ENCODE results near the gene ATXN7L3B.

The ATXN7L3B gene

DNA sequence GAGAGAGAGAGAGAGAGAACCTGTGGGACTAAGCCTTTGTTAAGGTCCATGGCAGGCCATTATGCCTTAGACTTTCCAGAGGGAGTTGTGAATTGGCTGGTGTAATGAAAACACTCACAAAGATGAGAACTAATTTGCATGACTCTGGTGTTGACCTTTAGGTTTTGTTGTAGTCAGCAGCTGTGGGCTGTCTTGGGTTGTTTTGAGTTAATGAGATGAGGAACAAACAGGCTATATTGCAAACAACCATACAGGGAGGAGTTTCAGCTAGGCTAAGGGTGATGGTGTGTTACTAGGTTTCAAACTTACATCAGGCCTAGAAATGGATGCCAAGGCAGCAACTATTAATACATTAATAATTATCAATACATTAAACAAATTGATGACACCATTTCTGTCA, 26.3 kb downstream of the ATXN7L3B start:
- TF ChIP-seq TOX (CRISPR knock-in tag; IDR thresholded peaks at IDR 0.05; ENCODE audit: borderline replicate concordance): no peak
- TF ChIP-seq ZFP3 (CRISPR knock-in tag; IDR thresholded peaks at IDR 0.05): no peak
- no peak for TF ChIP-seq ZNF565 (CRISPR knock-in tag; conservative IDR thresholded peaks at IDR 0.05; ENCODE audit: low read depth)
- TF ChIP-seq, protein P1, sequence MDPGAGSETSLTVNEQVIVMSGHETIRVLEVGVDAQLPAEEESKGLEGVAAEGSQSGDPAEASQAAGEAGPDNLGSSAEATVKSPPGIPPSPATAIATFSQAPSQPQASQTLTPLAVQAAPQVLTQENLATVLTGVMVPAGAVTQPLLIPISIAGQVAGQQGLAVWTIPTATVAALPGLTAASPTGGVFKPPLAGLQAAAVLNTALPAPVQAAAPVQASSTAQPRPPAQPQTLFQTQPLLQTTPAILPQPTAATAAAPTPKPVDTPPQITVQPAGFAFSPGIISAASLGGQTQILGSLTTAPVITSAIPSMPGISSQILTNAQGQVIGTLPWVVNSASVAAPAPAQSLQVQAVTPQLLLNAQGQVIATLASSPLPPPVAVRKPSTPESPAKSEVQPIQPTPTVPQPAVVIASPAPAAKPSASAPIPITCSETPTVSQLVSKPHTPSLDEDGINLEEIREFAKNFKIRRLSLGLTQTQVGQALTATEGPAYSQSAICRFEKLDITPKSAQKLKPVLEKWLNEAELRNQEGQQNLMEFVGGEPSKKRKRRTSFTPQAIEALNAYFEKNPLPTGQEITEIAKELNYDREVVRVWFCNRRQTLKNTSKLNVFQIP (CRISPR knock-in tag; IDR thresholded peaks at IDR 0.05; ENCODE audit: borderline replicate concordance, low read depth): no peak
- no peak for TF ChIP-seq ZNF70 (CRISPR knock-in tag; IDR thresholded peaks at IDR 0.05)
- TF ChIP-seq, protein P2, sequence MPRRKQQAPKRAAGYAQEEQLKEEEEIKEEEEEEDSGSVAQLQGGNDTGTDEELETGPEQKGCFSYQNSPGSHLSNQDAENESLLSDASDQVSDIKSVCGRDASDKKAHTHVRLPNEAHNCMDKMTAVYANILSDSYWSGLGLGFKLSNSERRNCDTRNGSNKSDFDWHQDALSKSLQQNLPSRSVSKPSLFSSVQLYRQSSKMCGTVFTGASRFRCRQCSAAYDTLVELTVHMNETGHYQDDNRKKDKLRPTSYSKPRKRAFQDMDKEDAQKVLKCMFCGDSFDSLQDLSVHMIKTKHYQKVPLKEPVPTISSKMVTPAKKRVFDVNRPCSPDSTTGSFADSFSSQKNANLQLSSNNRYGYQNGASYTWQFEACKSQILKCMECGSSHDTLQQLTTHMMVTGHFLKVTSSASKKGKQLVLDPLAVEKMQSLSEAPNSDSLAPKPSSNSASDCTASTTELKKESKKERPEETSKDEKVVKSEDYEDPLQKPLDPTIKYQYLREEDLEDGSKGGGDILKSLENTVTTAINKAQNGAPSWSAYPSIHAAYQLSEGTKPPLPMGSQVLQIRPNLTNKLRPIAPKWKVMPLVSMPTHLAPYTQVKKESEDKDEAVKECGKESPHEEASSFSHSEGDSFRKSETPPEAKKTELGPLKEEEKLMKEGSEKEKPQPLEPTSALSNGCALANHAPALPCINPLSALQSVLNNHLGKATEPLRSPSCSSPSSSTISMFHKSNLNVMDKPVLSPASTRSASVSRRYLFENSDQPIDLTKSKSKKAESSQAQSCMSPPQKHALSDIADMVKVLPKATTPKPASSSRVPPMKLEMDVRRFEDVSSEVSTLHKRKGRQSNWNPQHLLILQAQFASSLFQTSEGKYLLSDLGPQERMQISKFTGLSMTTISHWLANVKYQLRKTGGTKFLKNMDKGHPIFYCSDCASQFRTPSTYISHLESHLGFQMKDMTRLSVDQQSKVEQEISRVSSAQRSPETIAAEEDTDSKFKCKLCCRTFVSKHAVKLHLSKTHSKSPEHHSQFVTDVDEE (CRISPR knock-in tag; IDR thresholded peaks at IDR 0.05): no peak
- no peak for TF ChIP-seq ESRRG (CRISPR knock-in tag; IDR thresholded peaks at IDR 0.05)
- TF ChIP-seq BACH2 (CRISPR knock-in tag; IDR thresholded peaks at IDR 0.05; ENCODE audit: borderline replicate concordance): no peak
- TF ChIP-seq OSR1 (CRISPR knock-in tag; IDR thresholded peaks at IDR 0.05): no peak
- TF ChIP-seq GLIS3 (CRISPR knock-in tag; IDR thresholded peaks at IDR 0.05): no peak
- TF ChIP-seq CSDC2 (CRISPR knock-in tag; IDR thresholded peaks at IDR 0.05): no peak
- TF ChIP-seq, protein P3, sequence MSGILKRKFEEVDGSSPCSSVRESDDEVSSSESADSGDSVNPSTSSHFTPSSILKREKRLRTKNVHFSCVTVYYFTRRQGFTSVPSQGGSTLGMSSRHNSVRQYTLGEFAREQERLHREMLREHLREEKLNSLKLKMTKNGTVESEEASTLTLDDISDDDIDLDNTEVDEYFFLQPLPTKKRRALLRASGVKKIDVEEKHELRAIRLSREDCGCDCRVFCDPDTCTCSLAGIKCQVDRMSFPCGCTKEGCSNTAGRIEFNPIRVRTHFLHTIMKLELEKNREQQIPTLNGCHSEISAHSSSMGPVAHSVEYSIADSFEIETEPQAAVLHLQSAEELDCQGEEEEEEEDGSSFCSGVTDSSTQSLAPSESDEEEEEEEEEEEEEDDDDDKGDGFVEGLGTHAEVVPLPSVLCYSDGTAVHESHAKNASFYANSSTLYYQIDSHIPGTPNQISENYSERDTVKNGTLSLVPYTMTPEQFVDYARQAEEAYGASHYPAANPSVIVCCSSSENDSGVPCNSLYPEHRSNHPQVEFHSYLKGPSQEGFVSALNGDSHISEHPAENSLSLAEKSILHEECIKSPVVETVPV (CRISPR knock-in tag; IDR thresholded peaks at IDR 0.05): no peak
- no peak for TF ChIP-seq ISL1 (CRISPR knock-in tag; IDR thresholded peaks at IDR 0.05)
- TF ChIP-seq ARNTL (CRISPR knock-in tag; IDR thresholded peaks at IDR 0.05; ENCODE audit: borderline replicate concordance, low read depth): no peak
- no peak for TF ChIP-seq RARB (CRISPR knock-in tag; IDR thresholded peaks at IDR 0.05)
- no peak for TF ChIP-seq ZC3H10 (CRISPR knock-in tag; IDR thresholded peaks at IDR 0.05)
- no peak for ATAC-seq

DNA sequence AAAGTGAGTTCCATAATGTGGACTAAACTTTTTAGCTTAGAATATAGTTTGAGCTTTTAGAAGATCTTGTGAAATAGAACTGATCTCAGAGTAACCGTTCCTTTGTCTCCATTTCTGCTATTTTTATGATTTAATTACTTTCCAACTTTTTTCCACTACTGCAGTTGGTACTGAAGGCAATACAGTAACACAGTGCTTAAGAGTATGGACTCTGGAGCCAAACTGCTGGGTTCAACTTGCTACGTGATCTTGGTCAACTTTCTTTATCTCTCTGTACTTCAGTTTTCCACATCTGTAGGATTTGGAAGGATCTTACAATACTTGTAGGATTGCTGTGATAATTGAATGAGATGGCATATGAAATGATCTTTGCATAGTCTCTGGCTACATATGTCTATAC, 40.9 kb downstream of the ATXN7L3B start:
- TF ChIP-seq, protein P4, sequence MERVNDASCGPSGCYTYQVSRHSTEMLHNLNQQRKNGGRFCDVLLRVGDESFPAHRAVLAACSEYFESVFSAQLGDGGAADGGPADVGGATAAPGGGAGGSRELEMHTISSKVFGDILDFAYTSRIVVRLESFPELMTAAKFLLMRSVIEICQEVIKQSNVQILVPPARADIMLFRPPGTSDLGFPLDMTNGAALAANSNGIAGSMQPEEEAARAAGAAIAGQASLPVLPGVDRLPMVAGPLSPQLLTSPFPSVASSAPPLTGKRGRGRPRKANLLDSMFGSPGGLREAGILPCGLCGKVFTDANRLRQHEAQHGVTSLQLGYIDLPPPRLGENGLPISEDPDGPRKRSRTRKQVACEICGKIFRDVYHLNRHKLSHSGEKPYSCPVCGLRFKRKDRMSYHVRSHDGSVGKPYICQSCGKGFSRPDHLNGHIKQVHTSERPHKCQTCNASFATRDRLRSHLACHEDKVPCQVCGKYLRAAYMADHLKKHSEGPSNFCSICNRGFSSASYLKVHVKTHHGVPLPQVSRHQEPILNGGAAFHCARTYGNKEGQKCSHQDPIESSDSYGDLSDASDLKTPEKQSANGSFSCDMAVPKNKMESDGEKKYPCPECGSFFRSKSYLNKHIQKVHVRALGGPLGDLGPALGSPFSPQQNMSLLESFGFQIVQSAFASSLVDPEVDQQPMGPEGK (CRISPR knock-in tag; IDR thresholded peaks at IDR 0.05; ENCODE audit: borderline replicate concordance): no peak
- no peak for TF ChIP-seq BACH2 (CRISPR knock-in tag; IDR thresholded peaks at IDR 0.05; ENCODE audit: borderline replicate concordance)
- TF ChIP-seq SNAI2 (CRISPR knock-in tag; IDR thresholded peaks at IDR 0.05): no peak
- no peak for ATAC-seq

DNA sequence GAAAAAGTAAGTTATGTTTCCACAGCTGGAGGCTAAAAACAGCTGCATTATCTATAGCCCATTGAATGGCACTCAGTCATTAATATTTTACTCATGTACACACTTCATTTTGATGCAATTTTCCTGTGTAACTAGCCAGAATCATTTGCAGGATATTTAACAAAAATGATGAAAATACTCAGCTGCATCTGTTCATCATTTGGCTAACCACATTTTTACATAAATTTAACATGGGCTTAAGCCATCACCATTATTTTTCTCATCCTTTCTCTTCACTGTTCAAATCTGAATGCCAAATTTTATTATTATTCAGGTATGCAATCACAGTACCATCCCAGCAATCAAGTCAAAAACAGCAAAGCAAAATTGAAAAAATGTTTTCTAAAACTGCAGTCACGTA, 41.8 kb downstream of the ATXN7L3B start:
- TF ChIP-seq ZFP3 (CRISPR knock-in tag; IDR thresholded peaks at IDR 0.05) (no peak), TOX (CRISPR knock-in tag; IDR thresholded peaks at IDR 0.05; ENCODE audit: borderline replicate concordance) (no peak), ZC3H10 (CRISPR knock-in tag; IDR thresholded peaks at IDR 0.05) (no peak), OSR1 (CRISPR knock-in tag; IDR thresholded peaks at IDR 0.05) (no peak), PPARA (CRISPR knock-in tag; IDR thresholded peaks at IDR 0.05; ENCODE audit: borderline replicate concordance) (no peak), GLIS3 (CRISPR knock-in tag; IDR thresholded peaks at IDR 0.05) (no peak), ARNTL (CRISPR knock-in tag; IDR thresholded peaks at IDR 0.05; ENCODE audit: borderline replicate concordance, low read depth) (no peak), CSDC2 (CRISPR knock-in tag; IDR thresholded peaks at IDR 0.05) (no peak), ZNF8 (CRISPR knock-in tag; IDR thresholded peaks at IDR 0.05) (no peak), ESRRG (CRISPR knock-in tag; IDR thresholded peaks at IDR 0.05) (no peak), ZNF70 (CRISPR knock-in tag; IDR thresholded peaks at IDR 0.05) (no peak), ISL1 (CRISPR knock-in tag; IDR thresholded peaks at IDR 0.05) (no peak), ZFP30 (CRISPR knock-in tag; IDR thresholded peaks at IDR 0.05) (no peak), SNAI2 (CRISPR knock-in tag; IDR thresholded peaks at IDR 0.05) (no peak)
- TF ChIP-seq, protein P4 (CRISPR knock-in tag; IDR thresholded peaks at IDR 0.05; ENCODE audit: borderline replicate concordance): no peak
- no peak for ATAC-seq
